Neural progenitor cell (in vitro differentiated cells): ENCODE measurements around the gene SLC44A5.
"Not testable (repeated sequence)": the region's sequence is repeated elsewhere in the genome, so short reads cannot be mapped to it uniquely, and the experiment has no call there.

Source experiments
- CTCF ChIP-seq: fragments of 200-600 bp; sonication (generic); IDR thresholded peaks from 2 replicates; pipeline ENCODE4 v1.5.1; 2017; ENCODE audit warnings: antibody characterized with exemption, mild to moderate bottlenecking
- EZH2phosphoT487 ChIP-seq: fragments of 200-600 bp; sonication (generic); IDR thresholded peaks from 2 replicates; pipeline ENCODE4 v1.6.1; 2017; ENCODE audit warnings: antibody characterized with exemption

- TF ChIP-seq CTCF, EZH2phosphoT487: not testable (repeated sequence)
Measured at GRCh38 chr1:75354267-75354666, 256.6 kb downstream of the SLC44A5 start.
